Large intestine (tissue), 3 donors: ENCODE measurements around the gene STK24. TPM values are rescaled to one million over a fixed set of nuclear protein-coding genes. Genes with fewer than 3 reads are reported as not detected.
A peak's percentile ranks its signal among the peaks of the same experiment; 100 is the strongest.
"Not testable (repeated sequence)": the region's sequence is repeated elsewhere in the genome, so short reads cannot be mapped to it uniquely, and the experiment has no call there.

ENCODE experiments used
- DNase-seq, 2 donors: peaks; one replicate each; pipeline versions ENCODE4 v3.0.0 to v3.0.0-alpha.2; 2013
- H3K27ac ChIP-seq: one replicate; pipeline ENCODE4 v1.5.1; 2013; ENCODE audit warnings: low read length
- H3K27me3 ChIP-seq: 2 replicates; pipeline ENCODE4 v1.6.1; 2013; ENCODE audit warnings: low read length; ENCODE audit not compliant: control insufficient read depth, insufficient read depth
- H3K36me3 ChIP-seq: 2 replicates; pipeline ENCODE4 v1.6.1; 2013; ENCODE audit warnings: low read length; ENCODE audit not compliant: control insufficient read depth, insufficient read depth
- H3K4me1 ChIP-seq: one replicate; pipeline ENCODE4 v1.6.1; 2013; ENCODE audit warnings: low read length; ENCODE audit not compliant: control insufficient read depth, insufficient read depth
- H3K4me3 ChIP-seq: one replicate; pipeline ENCODE4 v1.5.1; 2013; ENCODE audit warnings: low read length
- H3K9me3 ChIP-seq: one replicate; pipeline ENCODE4 v1.6.1; 2013; ENCODE audit warnings: mild to moderate bottlenecking, low read depth, low read length, moderate library complexity; ENCODE audit not compliant: control insufficient read depth
- WGBS: methylation state at CpG from one replicate; pipeline ENCODE4 v1.1.5; 2013; ENCODE audit warnings: low lambda C conversion rate; ENCODE audit not compliant: insufficient coverage; 5-methylcytosine and 5-hydroxymethylcytosine counted together
- polyA plus RNA-seq: library from polyadenylated mRNA; unstranded; fragments of 120-200 nt; gene quantifications from one replicate; pipeline ENCODE4 v1.2.1, GENCODE V29; 2013

STK24 gene
- polyA plus RNA-seq, 1 donor, result 119 TPM

- Histone ChIP-seq H3K27me3 (no peaks in the 10 kb centered on the region), H3K27ac (peak overlapping the region; percentile 82), H3K36me3 (no peaks in the 10 kb centered on the region), H3K4me1 (peaks cover 48% of the 10 kb centered on the region), H3K4me3 (no peak overlapping the region), H3K9me3 (no peaks in the 10 kb centered on the region)
- WGBS, result no CpG with 5 or more reads among the region's 11 CpGs
- peak; percentile 59 to 73 for DNase-seq
Observed at GRCh38 chr13:98571955-98572662, 4.8 kb downstream of the STK24 start.

GRCh38 chr13:98570929-98571372 is 6.0 kb downstream of the STK24 start:
- H3K27ac ChIP-seq, result peak overlapping the region; percentile 82
- DNase-seq, result peak; percentile 64 to 82
- no peaks in the 10 kb centered on the region for H3K27me3 ChIP-seq
- H3K36me3 ChIP-seq, result no peaks in the 10 kb centered on the region
- no peaks in the 10 kb centered on the region for H3K9me3 ChIP-seq
- peaks cover 54% of the 10 kb centered on the region for H3K4me1 ChIP-seq
- WGBS, result no CpG with 5 or more reads among the region's 10 CpGs
- H3K4me3 ChIP-seq, result peak overlapping the region; percentile 16

- H3K27me3 ChIP-seq, H3K36me3 ChIP-seq, H3K9me3 ChIP-seq, H3K4me3 ChIP-seq: not testable (repeated sequence)
- Histone ChIP-seq H3K27ac (peak overlapping the region; percentile 82), H3K4me1 (peaks cover 61% of the 10 kb centered on the region)
- WGBS, result 80% methylated on average over 3 of the region's 17 CpGs
- DNase-seq, result peak; percentile 95 to 97
Observed at GRCh38 chr13:98569494-98570367, 7.2 kb downstream of the STK24 start.

GRCh38 chr13:98568918-98569317 is 8.0 kb downstream of the STK24 start:
- Histone ChIP-seq H3K27ac (peak overlapping the region; percentile 82), H3K27me3 (no peaks in the 10 kb centered on the region), H3K36me3 (no peaks in the 10 kb centered on the region), H3K4me1 (peaks cover 54% of the 10 kb centered on the region), H3K4me3 (no peak overlapping the region), H3K9me3 (no peaks in the 10 kb centered on the region)
- DNase-seq, result no peak
- WGBS, result no CpG with 5 or more reads among the region's 4 CpGs

GRCh38 chr13:98567140-98567539 is 9.8 kb downstream of the STK24 start:
- no peak for DNase-seq
- H3K9me3 ChIP-seq, result no peaks in the 10 kb centered on the region
- WGBS, result no CpG with 5 or more reads among the region's 13 CpGs
- H3K36me3 ChIP-seq, result peaks cover 3% of the 10 kb centered on the region
- H3K4me3 ChIP-seq, result no peak overlapping the region
- H3K27me3 ChIP-seq, result no peaks in the 10 kb centered on the region
- H3K27ac ChIP-seq, result no peak overlapping the region
- peaks cover 52% of the 10 kb centered on the region for H3K4me1 ChIP-seq

GRCh38 chr13:98565726-98566565 is 11.0 kb downstream of the STK24 start:
- H3K36me3 ChIP-seq, result peaks cover 5% of the 10 kb centered on the region
- no peaks in the 10 kb centered on the region for H3K27me3 ChIP-seq
- no peaks in the 10 kb centered on the region for H3K9me3 ChIP-seq
- peak overlapping the region; percentile 79 for H3K27ac ChIP-seq
- DNase-seq, result peak in 1 of 2 donors; percentile 86
- peaks cover 43% of the 10 kb centered on the region for H3K4me1 ChIP-seq
- no peak overlapping the region for H3K4me3 ChIP-seq
- no CpG with 5 or more reads among the region's 18 CpGs for WGBS

- H3K4me3 ChIP-seq, result no peak overlapping the region
- H3K27me3 ChIP-seq, result no peaks in the 10 kb centered on the region
- no peak for DNase-seq
- H3K9me3 ChIP-seq, result no peaks in the 10 kb centered on the region
- H3K4me1 ChIP-seq, result peaks cover 29% of the 10 kb centered on the region
- H3K36me3 ChIP-seq, result peaks cover 7% of the 10 kb centered on the region
- no CpG with 5 or more reads among the region's 9 CpGs for WGBS
- H3K27ac ChIP-seq, result no peak overlapping the region
Observed at GRCh38 chr13:98564204-98564603, 12.7 kb downstream of the STK24 start.

- H3K4me1 ChIP-seq, result peaks cover 28% of the 10 kb centered on the region
- H3K4me3 ChIP-seq, result no peak overlapping the region
- peaks cover 7% of the 10 kb centered on the region for H3K36me3 ChIP-seq
- no peak for DNase-seq
- 100% methylated on average over 1 of the region's 6 CpGs for WGBS
- H3K9me3 ChIP-seq, result no peaks in the 10 kb centered on the region
- H3K27ac ChIP-seq, result no peak overlapping the region
- no peaks in the 10 kb centered on the region for H3K27me3 ChIP-seq
Observed at GRCh38 chr13:98563071-98563470, 13.8 kb downstream of the STK24 start.

- Histone ChIP-seq H3K36me3 (peaks cover 9% of the 10 kb centered on the region), H3K9me3 (no peaks in the 10 kb centered on the region), H3K27ac (no peak overlapping the region), H3K4me1 (peaks cover 21% of the 10 kb centered on the region), H3K27me3 (no peaks in the 10 kb centered on the region), H3K4me3 (no peak overlapping the region)
- DNase-seq, result no peak
- 95% methylated on average over 4 of the region's 7 CpGs for WGBS
Observed at GRCh38 chr13:98559169-98559568, 17.7 kb downstream of the STK24 start.
